GM12878 (cell line): ENCODE measurements around the gene DNAJB11. TPM values are rescaled to one million over a fixed set of nuclear protein-coding genes. Genes with fewer than 3 reads are reported as not detected.
A peak's percentile ranks its signal among the peaks of the same experiment; 100 is the strongest.

Experiments
- ASH2L ChIP-seq: fragments of 300-600, 200-600 bp; sonication (generic); IDR thresholded peaks from 2 replicates; pipeline ENCODE4 v1.6.1; 2017; ENCODE audit warnings: low read depth, mild to moderate bottlenecking, borderline replicate concordance
- BACH1 ChIP-seq: fragments of 450-650 bp; IDR thresholded peaks from 2 replicates; pipeline ENCODE4 v1.6.1; 2017; ENCODE audit warnings: mild to moderate bottlenecking, borderline replicate concordance
- BCL3 ChIP-seq: IDR thresholded peaks from 2 replicates; pipeline ENCODE4 v1.6.1; 2011; ENCODE audit warnings: borderline replicate concordance, low read depth, mild to moderate bottlenecking, moderate library complexity, low read length; ENCODE audit not compliant: insufficient read depth, poor library complexity, severe bottlenecking
- CREB1 ChIP-seq: IDR thresholded peaks from 2 replicates; pipeline ENCODE4 v1.6.1; 2012; ENCODE audit warnings: low read depth, mild to moderate bottlenecking, inconsistent platforms
- HDAC2 ChIP-seq: fragments of 200-600 bp; sonication (generic); IDR thresholded peaks from 2 replicates; pipeline ENCODE4 v1.6.1; 2017
- MXI1 ChIP-seq: fragments of 150-350 bp; IDR thresholded peaks from 2 replicates; pipeline ENCODE4 v1.6.1; 2011; ENCODE audit warnings: low read depth, mild to moderate bottlenecking, inconsistent platforms, low read length, improper control_type of control experiment
- NFIC ChIP-seq: IDR thresholded peaks from 2 replicates; pipeline ENCODE4 v1.6.1; 2012; ENCODE audit warnings: low read depth, mild to moderate bottlenecking, inconsistent platforms, low read length, moderate library complexity
- NFYB ChIP-seq: IDR thresholded peaks from 2 replicates; pipeline ENCODE4 v1.6.1; 2011; ENCODE audit warnings: low read depth, mild to moderate bottlenecking, low read length, improper control_type of control experiment, moderate library complexity; ENCODE audit not compliant: insufficient read depth
- NR2C1 ChIP-seq: fragments of 450-650 bp; IDR thresholded peaks from 2 replicates; pipeline ENCODE4 v1.6.1; 2017; ENCODE audit warnings: antibody characterized with exemption, mild to moderate bottlenecking, moderate library complexity
- PML ChIP-seq: IDR thresholded peaks from 2 replicates; pipeline ENCODE4 v1.6.1; 2012; ENCODE audit warnings: low read length, inconsistent platforms
- SIN3A ChIP-seq: IDR thresholded peaks from 2 replicates; pipeline ENCODE4 v1.6.1; 2012; ENCODE audit warnings: low read depth, low read length, improper control_type of control experiment
- SREBF2 ChIP-seq: IDR thresholded peaks from 2 replicates; pipeline ENCODE4 v1.6.1; 2012; ENCODE audit warnings: mild to moderate bottlenecking, low read length
- TAF1 ChIP-seq: IDR thresholded peaks from 2 replicates; pipeline ENCODE4 v1.6.1; 2011; ENCODE audit warnings: mild to moderate bottlenecking, low read depth, low read length, borderline replicate concordance
- ZNF217 ChIP-seq: fragments of 450-650 bp; IDR thresholded peaks from 2 replicates; pipeline ENCODE4 v1.6.1; 2017; ENCODE audit warnings: antibody characterized with exemption, mild to moderate bottlenecking
- polyA plus RNA-seq, 11 experiments: library from polyadenylated mRNA; depleted of rRNA in 4 of 11; unstranded in 6 of 11; stranded (reverse) in 5 of 11; fragments of >200 nt; fragmentation: Nextera tagmentation in 4 of 11; fragmentation: Illumina TruSeq in 1 of 11; extraction: Ambion mirVana in 4 of 11; extraction: Trizol in 1 of 11; gene quantifications; 1 replicate in 1 of 11; 2 replicates in 10 of 11; pipeline versions ENCODE4 v1.2.1 to v1.2.3, GENCODE V29; 2011 to 2016; ENCODE audit warnings: inconsistent platforms in 2 of 11, missing spikeins in 2 of 11, low read depth in 1 of 11
- total RNA-seq, 4 experiments: library from RNA; depleted of rRNA in 3 of 4; stranded (reverse); fragments of >200 nt in 3 of 4; fragmentation: Illumina TruSeq in 1 of 4; extraction: Trizol in 1 of 4; gene quantifications; 2 replicates each; pipeline versions ENCODE4 v1.2.1 to v1.2.3, GENCODE V29; 2013 to 2021
- TF ChIP-seq, protein P1 (sequence below): fragments of 450-650 bp; IDR thresholded peaks from 2 replicates; pipeline ENCODE4 v1.6.1; 2018; ENCODE audit warnings: mild to moderate bottlenecking, low read depth, moderate library complexity; ENCODE audit not compliant: partially characterized antibody
- TF ChIP-seq, protein P2 (sequence below): fragments of 450-650 bp; formaldehyde crosslinking; IDR thresholded peaks from 2 replicates; pipeline ENCODE4 v1.4.0; 2020; ENCODE audit warnings: mild to moderate bottlenecking, moderate library complexity
- TF ChIP-seq, protein P3 (sequence below): fragments of 450-650 bp; IDR thresholded peaks from 2 replicates; pipeline ENCODE4 v1.6.1; 2017; ENCODE audit warnings: mild to moderate bottlenecking, moderate library complexity

DNAJB11 gene
- total and polyA plus RNA-seq, 10 of the 15 experiments (the other 5 are each of a cell fraction or from before 2014, with no cell fraction given) = 16.2 to 135 (median 57.8) TPM

GRCh38 chr3:186567072-186567921 is 3.2 kb upstream of the DNAJB11 start, which contains the start of gene TBCCD1 (continued):
- TF ChIP-seq BCL3 (peak; percentile 15), ASH2L (peak; percentile 87; the same call in 1 of the 2 replicates), SIN3A (peak; percentile 52; the same call in 1 of the 2 replicates), CREB1 (peak; percentile 31; the same call in 1 of the 2 replicates), ZNF217 (no peak), TAF1 (peak; percentile 83; the same call in 1 of the 2 replicates), NFYB (no peak), SREBF2 (no peak), NR2C1 (peak; percentile 66), MXI1 (peak; percentile 72; the same call in 1 of the 2 replicates), PML (peak; percentile 93), HDAC2 (no peak), BACH1 (peak; percentile 92), NFIC (no peak)
- TF ChIP-seq, protein P1, sequence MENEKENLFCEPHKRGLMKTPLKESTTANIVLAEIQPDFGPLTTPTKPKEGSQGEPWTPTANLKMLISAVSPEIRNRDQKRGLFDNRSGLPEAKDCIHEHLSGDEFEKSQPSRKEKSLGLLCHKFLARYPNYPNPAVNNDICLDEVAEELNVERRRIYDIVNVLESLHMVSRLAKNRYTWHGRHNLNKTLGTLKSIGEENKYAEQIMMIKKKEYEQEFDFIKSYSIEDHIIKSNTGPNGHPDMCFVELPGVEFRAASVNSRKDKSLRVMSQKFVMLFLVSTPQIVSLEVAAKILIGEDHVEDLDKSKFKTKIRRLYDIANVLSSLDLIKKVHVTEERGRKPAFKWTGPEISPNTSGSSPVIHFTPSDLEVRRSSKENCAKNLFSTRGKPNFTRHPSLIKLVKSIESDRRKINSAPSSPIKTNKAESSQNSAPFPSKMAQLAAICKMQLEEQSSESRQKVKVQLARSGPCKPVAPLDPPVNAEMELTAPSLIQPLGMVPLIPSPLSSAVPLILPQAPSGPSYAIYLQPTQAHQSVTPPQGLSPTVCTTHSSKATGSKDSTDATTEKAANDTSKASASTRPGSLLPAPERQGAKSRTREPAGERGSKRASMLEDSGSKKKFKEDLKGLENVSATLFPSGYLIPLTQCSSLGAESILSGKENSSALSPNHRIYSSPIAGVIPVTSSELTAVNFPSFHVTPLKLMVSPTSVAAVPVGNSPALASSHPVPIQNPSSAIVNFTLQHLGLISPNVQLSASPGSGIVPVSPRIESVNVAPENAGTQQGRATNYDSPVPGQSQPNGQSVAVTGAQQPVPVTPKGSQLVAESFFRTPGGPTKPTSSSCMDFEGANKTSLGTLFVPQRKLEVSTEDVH = no peak
- TF ChIP-seq, protein P2, sequence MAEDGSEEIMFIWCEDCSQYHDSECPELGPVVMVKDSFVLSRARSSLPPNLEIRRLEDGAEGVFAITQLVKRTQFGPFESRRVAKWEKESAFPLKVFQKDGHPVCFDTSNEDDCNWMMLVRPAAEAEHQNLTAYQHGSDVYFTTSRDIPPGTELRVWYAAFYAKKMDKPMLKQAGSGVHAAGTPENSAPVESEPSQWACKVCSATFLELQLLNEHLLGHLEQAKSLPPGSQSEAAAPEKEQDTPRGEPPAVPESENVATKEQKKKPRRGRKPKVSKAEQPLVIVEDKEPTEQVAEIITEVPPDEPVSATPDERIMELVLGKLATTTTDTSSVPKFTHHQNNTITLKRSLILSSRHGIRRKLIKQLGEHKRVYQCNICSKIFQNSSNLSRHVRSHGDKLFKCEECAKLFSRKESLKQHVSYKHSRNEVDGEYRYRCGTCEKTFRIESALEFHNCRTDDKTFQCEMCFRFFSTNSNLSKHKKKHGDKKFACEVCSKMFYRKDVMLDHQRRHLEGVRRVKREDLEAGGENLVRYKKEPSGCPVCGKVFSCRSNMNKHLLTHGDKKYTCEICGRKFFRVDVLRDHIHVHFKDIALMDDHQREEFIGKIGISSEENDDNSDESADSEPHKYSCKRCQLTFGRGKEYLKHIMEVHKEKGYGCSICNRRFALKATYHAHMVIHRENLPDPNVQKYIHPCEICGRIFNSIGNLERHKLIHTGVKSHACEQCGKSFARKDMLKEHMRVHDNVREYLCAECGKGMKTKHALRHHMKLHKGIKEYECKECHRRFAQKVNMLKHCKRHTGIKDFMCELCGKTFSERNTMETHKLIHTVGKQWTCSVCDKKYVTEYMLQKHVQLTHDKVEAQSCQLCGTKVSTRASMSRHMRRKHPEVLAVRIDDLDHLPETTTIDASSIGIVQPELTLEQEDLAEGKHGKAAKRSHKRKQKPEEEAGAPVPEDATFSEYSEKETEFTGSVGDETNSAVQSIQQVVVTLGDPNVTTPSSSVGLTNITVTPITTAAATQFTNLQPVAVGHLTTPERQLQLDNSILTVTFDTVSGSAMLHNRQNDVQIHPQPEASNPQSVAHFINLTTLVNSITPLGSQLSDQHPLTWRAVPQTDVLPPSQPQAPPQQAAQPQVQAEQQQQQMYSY (CRISPR knock-in tag) = no peak
- TF ChIP-seq, protein P3, sequence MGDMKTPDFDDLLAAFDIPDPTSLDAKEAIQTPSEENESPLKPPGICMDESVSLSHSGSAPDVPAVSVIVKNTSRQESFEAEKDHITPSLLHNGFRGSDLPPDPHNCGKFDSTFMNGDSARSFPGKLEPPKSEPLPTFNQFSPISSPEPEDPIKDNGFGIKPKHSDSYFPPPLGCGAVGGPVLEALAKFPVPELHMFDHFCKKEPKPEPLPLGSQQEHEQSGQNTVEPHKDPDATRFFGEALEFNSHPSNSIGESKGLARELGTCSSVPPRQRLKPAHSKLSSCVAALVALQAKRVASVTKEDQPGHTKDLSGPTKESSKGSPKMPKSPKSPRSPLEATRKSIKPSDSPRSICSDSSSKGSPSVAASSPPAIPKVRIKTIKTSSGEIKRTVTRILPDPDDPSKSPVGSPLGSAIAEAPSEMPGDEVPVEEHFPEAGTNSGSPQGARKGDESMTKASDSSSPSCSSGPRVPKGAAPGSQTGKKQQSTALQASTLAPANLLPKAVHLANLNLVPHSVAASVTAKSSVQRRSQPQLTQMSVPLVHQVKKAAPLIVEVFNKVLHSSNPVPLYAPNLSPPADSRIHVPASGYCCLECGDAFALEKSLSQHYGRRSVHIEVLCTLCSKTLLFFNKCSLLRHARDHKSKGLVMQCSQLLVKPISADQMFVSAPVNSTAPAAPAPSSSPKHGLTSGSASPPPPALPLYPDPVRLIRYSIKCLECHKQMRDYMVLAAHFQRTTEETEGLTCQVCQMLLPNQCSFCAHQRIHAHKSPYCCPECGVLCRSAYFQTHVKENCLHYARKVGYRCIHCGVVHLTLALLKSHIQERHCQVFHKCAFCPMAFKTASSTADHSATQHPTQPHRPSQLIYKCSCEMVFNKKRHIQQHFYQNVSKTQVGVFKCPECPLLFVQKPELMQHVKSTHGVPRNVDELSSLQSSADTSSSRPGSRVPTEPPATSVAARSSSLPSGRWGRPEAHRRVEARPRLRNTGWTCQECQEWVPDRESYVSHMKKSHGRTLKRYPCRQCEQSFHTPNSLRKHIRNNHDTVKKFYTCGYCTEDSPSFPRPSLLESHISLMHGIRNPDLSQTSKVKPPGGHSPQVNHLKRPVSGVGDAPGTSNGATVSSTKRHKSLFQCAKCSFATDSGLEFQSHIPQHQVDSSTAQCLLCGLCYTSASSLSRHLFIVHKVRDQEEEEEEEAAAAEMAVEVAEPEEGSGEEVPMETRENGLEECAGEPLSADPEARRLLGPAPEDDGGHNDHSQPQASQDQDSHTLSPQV = no peak
